Dermis microvascular lymphatic vessel endothelial cell (primary cell): ENCODE measurements around the gene NQO2. TPM values are rescaled to one million over a fixed set of nuclear protein-coding genes. Genes with fewer than 3 reads are reported as not detected.

Experiments
- total RNA-seq: library from RNA; depleted of rRNA; stranded (reverse); fragments of >200 nt; gene quantifications from 2 replicates; pipeline ENCODE4 v1.2.1, GENCODE V29; 2014

NQO2 gene
- total RNA-seq, 1 donor from 2014 or later: 12.2 TPM

Other genes starting within 250 kb of the NQO2 start
- gene MYLK4, start 249.0 kb upstream of the NQO2 start, total RNA-seq: 0.39 and 0.51 TPM in 2 replicates
- 43.3 and 49.1 TPM in 2 replicates for gene WRNIP1, start 234.5 kb upstream of the NQO2 start, total RNA-seq
- 18.3 and 36.3 TPM in 2 replicates for gene SERPINB1, start 158.0 kb upstream of the NQO2 start, total RNA-seq
- gene SERPINB9, start 96.6 kb upstream of the NQO2 start, total RNA-seq: 93.9 and 128 TPM in 2 replicates
- 107 and 108 TPM in 2 replicates for gene SERPINB6, start 28.3 kb upstream of the NQO2 start, total RNA-seq
- gene RIPK1, start 68.6 kb downstream of the NQO2 start, total RNA-seq: 19.8 and 27.6 TPM in 2 replicates
- gene BPHL, start 118.8 kb downstream of the NQO2 start, total RNA-seq: 10.0 and 10.1 TPM in 2 replicates
- gene TUBB2A, start 157.7 kb downstream of the NQO2 start, total RNA-seq: 41.0 and 63.2 TPM in 2 replicates
- gene TUBB2B, start 227.8 kb downstream of the NQO2 start, total RNA-seq: 3.6 and 4.6 TPM in 2 replicates